Sigmoid colon (tissue), 3 donors: ENCODE results near the gene MYL6B.

Source experiments
- CTCF ChIP-seq, 4 experiments: fragments of 450-650 bp in 3 of 4; fragments of 200-600 bp in 1 of 4; IDR thresholded peaks; one replicate each; pipeline ENCODE4 v1.5.1; 2016 to 2019; ENCODE audit warnings: antibody characterized with exemption in 4 of 4, mild to moderate bottlenecking in 3 of 4, moderate library complexity in 2 of 4
- POLR2A ChIP-seq, 2 donors: fragments of 450-650 bp; IDR thresholded peaks; one replicate each; pipeline ENCODE4 v1.6.1; 2016; ENCODE audit warnings: antibody characterized with exemption in 2 of 2, mild to moderate bottlenecking in 2 of 2, moderate library complexity in 2 of 2

GRCh38 chr12:56202838-56203237 lies 50.5 kb downstream of the MYL6B start:
- TF ChIP-seq CTCF (IDR thresholded peaks at IDR 0.05) = no peak
- TF ChIP-seq POLR2A (IDR thresholded peaks at IDR 0.05) = no peak
